MM.1S (cell line): ENCODE data around the gene PARP12.

Source experiments
- DNase-seq: peaks from one replicate; pipeline ENCODE4 v3.0.0-alpha.2; 2015
- H2AFZ ChIP-seq: fragments of 300-600 bp; sonication (generic); 2 replicates; pipeline ENCODE4 v1.6.0; 2016; ENCODE audit warnings: antibody characterized with exemption, low read length
- H3F3A ChIP-seq: fragments of 300-600 bp; sonication (generic); 2 replicates; pipeline ENCODE4 v1.6.1; 2016; ENCODE audit warnings: mild to moderate bottlenecking, antibody characterized with exemption, low read length, moderate library complexity, mixed read lengths; ENCODE audit not compliant: insufficient read depth
- H3K27ac ChIP-seq: fragments of 300-600 bp; sonication (generic); 2 replicates; pipeline ENCODE4 v1.5.1; 2016; ENCODE audit warnings: mild to moderate bottlenecking, low read length
- H3K27me3 ChIP-seq: fragments of 300-600 bp; sonication (generic); replicated peaks from 2 replicates; pipeline ENCODE4 v1.6.0; 2016; ENCODE audit warnings: low read length; ENCODE audit not compliant: insufficient read depth
- H3K36me3 ChIP-seq: fragments of 300-600 bp; sonication (generic); replicated peaks from 2 replicates; pipeline ENCODE4 v1.6.1; 2016; ENCODE audit warnings: mild to moderate bottlenecking, low read length, mixed read lengths; ENCODE audit not compliant: insufficient read depth
- H3K4me1 ChIP-seq: fragments of 300-600 bp; sonication (generic); 2 replicates; pipeline ENCODE4 v1.6.1; 2016; ENCODE audit warnings: low read length, mixed read lengths
- H3K4me2 ChIP-seq: fragments of 300-600 bp; sonication (generic); 2 replicates; pipeline ENCODE4 v1.6.0; 2016; ENCODE audit warnings: low read depth, low read length
- H3K4me3 ChIP-seq: fragments of 300-600 bp; sonication (generic); 2 replicates; pipeline ENCODE4 v1.5.1; 2016; ENCODE audit warnings: low read length, mixed read lengths
- H3K79me2 ChIP-seq: fragments of 300-600 bp; sonication (generic); 2 replicates; pipeline ENCODE4 v1.6.1; 2016; ENCODE audit warnings: mixed run types, low read length, mixed read lengths
- H3K9ac ChIP-seq: fragments of 300-600 bp; sonication (generic); 2 replicates; pipeline ENCODE4 v1.6.1; 2016; ENCODE audit warnings: low read length, mixed read lengths
- H3K9me2 ChIP-seq: fragments of 300-600 bp; sonication (generic); replicated peaks from 2 replicates; pipeline ENCODE4 v1.6.1; 2016; ENCODE audit warnings: mild to moderate bottlenecking, low read length, mixed read lengths; ENCODE audit not compliant: insufficient read depth
- H3K9me3 ChIP-seq: fragments of 300-600 bp; sonication (generic); replicated peaks from 2 replicates; pipeline ENCODE4 v1.6.1; 2016; ENCODE audit warnings: mild to moderate bottlenecking, low read length, mixed read lengths; ENCODE audit not compliant: insufficient read depth
- H4K20me1 ChIP-seq: fragments of 300-600 bp; sonication (generic); 2 replicates; pipeline ENCODE4 v1.6.1; 2016; ENCODE audit warnings: mild to moderate bottlenecking, low read length, moderate library complexity, mixed read lengths; ENCODE audit not compliant: insufficient read depth
- CTCF ChIP-seq: fragments of 300-600 bp; sonication (generic); IDR thresholded peaks from 2 replicates; pipeline ENCODE4 v1.5.1; 2016; ENCODE audit warnings: antibody characterized with exemption, low read length, mixed read lengths
- EZH2 ChIP-seq: fragments of 300-600 bp; sonication (generic); optimal IDR thresholded peaks from 2 replicates; pipeline ENCODE3; 2017; ENCODE audit warnings: low read depth, mild to moderate bottlenecking, antibody characterized with exemption, low read length, mixed read lengths
- EZH2phosphoT487 ChIP-seq: fragments of 300-600 bp; sonication (generic); IDR thresholded peaks from 2 replicates; pipeline ENCODE4 v1.6.1; 2018; ENCODE audit warnings: antibody characterized with exemption, low read length

The PARP12 gene

GRCh38 chr7:140054751-140055150, 8.0 kb downstream of the PARP12 start:
- Histone ChIP-seq H4K20me1 (no peaks in the 10 kb centered on the region), H3K36me3 (no peaks in the 10 kb centered on the region), H3K9me2 (no peaks in the 10 kb centered on the region), H3K4me3 (no peak overlapping the region), H3K4me2 (no peak overlapping the region), H3F3A (0 out of 2 replicates have a peak, but pooled peaks cover 13% of the 10 kb centered on the region), H3K27ac (no peak overlapping the region), H2AFZ (no peak overlapping the region), H3K4me1 (peaks cover 23% of the 10 kb centered on the region), H3K9ac (no peak overlapping the region), H3K27me3 (0 out of 2 replicates have a peak, but pooled peaks cover 6% of the 10 kb centered on the region), H3K9me3 (no peaks in the 10 kb centered on the region), H3K79me2 (no peaks in the 10 kb centered on the region)
- no peak for DNase-seq
- TF ChIP-seq CTCF = no peak
- TF ChIP-seq EZH2phosphoT487 = no peak
- no peak for TF ChIP-seq EZH2

- peak overlapping the region; percentile 5; the same call in 1 of the 2 replicates for H3K4me3 ChIP-seq
- H3K79me2 ChIP-seq = no peaks in the 10 kb centered on the region
- peak overlapping the region; percentile 31 for H3K4me2 ChIP-seq
- no peak overlapping the region for H3K27ac ChIP-seq
- H4K20me1 ChIP-seq = no peaks in the 10 kb centered on the region
- 0 out of 2 replicates have a peak, but pooled peaks cover 6% of the 10 kb centered on the region for H3K27me3 ChIP-seq
- no peak overlapping the region for H2AFZ ChIP-seq
- peak; percentile 73 for DNase-seq
- no peaks in the 10 kb centered on the region for H3K36me3 ChIP-seq
- H3K9me2 ChIP-seq = no peaks in the 10 kb centered on the region
- TF ChIP-seq EZH2 (no peak), CTCF (no peak), EZH2phosphoT487 (no peak)
- no peaks in the 10 kb centered on the region for H3K9me3 ChIP-seq
- no peak overlapping the region for H3K9ac ChIP-seq
- H3F3A ChIP-seq = peaks cover 20% of the 10 kb centered on the region; the same call in 1 of the 2 replicates
- peaks cover 30% of the 10 kb centered on the region for H3K4me1 ChIP-seq
These were observed 8.8 kb downstream of the PARP12 start for GRCh38 chr7:140053812-140054539.

GRCh38 chr7:140051820-140052219, 10.9 kb downstream of the PARP12 start:
- DNase-seq = no peak
- no peaks in the 10 kb centered on the region for H3K9me2 ChIP-seq
- no peaks in the 10 kb centered on the region for H4K20me1 ChIP-seq
- no peak overlapping the region for H3K9ac ChIP-seq
- no peak overlapping the region for H3K4me3 ChIP-seq
- peaks cover 22% of the 10 kb centered on the region; the same call in 1 of the 2 replicates for H3F3A ChIP-seq
- no peak overlapping the region for H3K4me2 ChIP-seq
- 0 out of 2 replicates have a peak, but pooled peaks cover 6% of the 10 kb centered on the region for H3K27me3 ChIP-seq
- H3K4me1 ChIP-seq = peaks cover 35% of the 10 kb centered on the region
- no peaks in the 10 kb centered on the region for H3K9me3 ChIP-seq
- no peaks in the 10 kb centered on the region for H3K36me3 ChIP-seq
- H3K79me2 ChIP-seq = no peaks in the 10 kb centered on the region
- TF ChIP-seq EZH2 (no peak), CTCF (no peak), EZH2phosphoT487 (no peak)
- H3K27ac ChIP-seq = no peak overlapping the region
- H2AFZ ChIP-seq = no peak overlapping the region
